HEK293 (cell line): ENCODE results near the gene STK11.

Experiments used
- CTCF ChIA-PET: fragments of 350-600 bp; formaldehyde crosslinking; extraction: SDS; loops from one replicate; lab custom pipeline; 2021; ENCODE audit warnings: antibody characterized with exemption; lab: Yijun Ruan, JAX
- POLR2A ChIA-PET: fragments of 300-600 bp; formaldehyde crosslinking; extraction: SDS; loops from one replicate; lab custom pipeline; 2020; ENCODE audit warnings: antibody characterized with exemption, inconsistent platforms; lab: Yijun Ruan, JAX
- H3K27ac ChIP-seq: fragments of 200-500 bp; sonication (Bioruptor generic); 2 replicates; pipeline ENCODE4 v1.5.1; 2014; ENCODE audit warnings: low read depth, low read length, control low read depth, inconsistent platforms; ENCODE audit errors: extremely low read depth
- H3K36me3 ChIP-seq, 2 experiments: fragments of 200-500 bp in 1 of 2; sonication (Bioruptor generic) in 1 of 2; 1 replicate in 1 of 2; 2 replicates in 1 of 2; pipeline ENCODE4 v1.5.1; 2014 to 2017; ENCODE audit warnings: inconsistent platforms in 2 of 2, low read length in 2 of 2; ENCODE audit not compliant: control insufficient read depth in 2 of 2, insufficient read depth in 1 of 2
- H3K4me1 ChIP-seq: fragments of 200-500 bp; sonication (Bioruptor generic); 2 replicates; pipeline ENCODE4 v1.5.1; 2014; ENCODE audit warnings: mild to moderate bottlenecking, low read length, inconsistent platforms; ENCODE audit not compliant: control insufficient read depth, insufficient read depth
- H3K4me3 ChIP-seq: 2 replicates; pipeline ENCODE4 v1.5.1; 2011; ENCODE audit warnings: low read depth, mild to moderate bottlenecking, control low read depth, low read length, moderate library complexity
- H3K9me3 ChIP-seq: fragments of 200-500 bp; sonication (Bioruptor generic); 2 replicates; pipeline ENCODE4 v1.5.1; 2014; ENCODE audit warnings: low read depth, low read length, inconsistent platforms; ENCODE audit not compliant: control insufficient read depth, insufficient read depth
- BCL11A ChIP-seq: fragments of 450-650 bp; formaldehyde crosslinking; IDR thresholded peaks from 2 replicates; pipeline ENCODE4 v1.5.1; 2016; ENCODE audit warnings: low read depth, missing biosample characterization, missing genetic modification characterization
- CTCF ChIP-seq: fragments of 450-650 bp; formaldehyde crosslinking; IDR thresholded peaks from 2 replicates; pipeline ENCODE4 v1.5.1; 2016; ENCODE audit warnings: missing biosample characterization, missing genetic modification characterization
- GLI2 ChIP-seq: fragments of 450-650 bp; formaldehyde crosslinking; IDR thresholded peaks from 2 replicates; pipeline ENCODE4; 2017; ENCODE audit warnings: missing biosample characterization, missing genetic modification characterization, low read depth, borderline replicate concordance
- GLIS1 ChIP-seq: fragments of 450-650 bp; formaldehyde crosslinking; IDR thresholded peaks from 2 replicates; pipeline ENCODE4 v1.5.1; 2016; ENCODE audit warnings: missing biosample characterization, missing genetic modification characterization
- KLF10 ChIP-seq: fragments of 450-650 bp; IDR thresholded peaks from 2 replicates; pipeline ENCODE4 v1.5.1; 2018; ENCODE audit warnings: missing biosample characterization, mild to moderate bottlenecking, missing genetic modification characterization
- KLF9 ChIP-seq: fragments of 450-650 bp; formaldehyde crosslinking; IDR thresholded peaks from 2 replicates; pipeline ENCODE4 v1.5.1; 2016; ENCODE audit warnings: missing biosample characterization, missing genetic modification characterization, low read depth
- MEIS1 ChIP-seq: sonication (generic); formaldehyde crosslinking; IDR thresholded peaks from 2 replicates; pipeline ENCODE4 v1.8.1; 2022; ENCODE audit warnings: missing genetic modification reagents, mild to moderate bottlenecking, borderline replicate concordance
- SP7 ChIP-seq: fragments of 450-650 bp; formaldehyde crosslinking; IDR thresholded peaks from 2 replicates; pipeline ENCODE4 v1.5.1; 2016; ENCODE audit warnings: missing biosample characterization, missing genetic modification characterization
- ZBTB17 ChIP-seq: fragments of 450-650 bp; formaldehyde crosslinking; IDR thresholded peaks from 2 replicates; pipeline ENCODE4 v1.5.1; 2016; ENCODE audit warnings: missing biosample characterization, missing genetic modification characterization
- ZEB2 ChIP-seq: fragments of 450-650 bp; formaldehyde crosslinking; IDR thresholded peaks from 2 replicates; pipeline ENCODE4 v1.5.1; 2016; ENCODE audit warnings: missing biosample characterization, missing genetic modification characterization
- ZNF114 ChIP-seq: fragments of 450-650 bp; formaldehyde crosslinking; IDR thresholded peaks from 2 replicates; pipeline ENCODE4 v1.5.0; 2017; ENCODE audit warnings: missing biosample characterization, missing genetic modification characterization
- ZNF140 ChIP-seq: fragments of 450-650 bp; formaldehyde crosslinking; IDR thresholded peaks from 2 replicates; pipeline ENCODE4 v1.5.1; 2016; ENCODE audit warnings: missing biosample characterization, missing genetic modification characterization
- ZNF146 ChIP-seq: fragments of 450-650 bp; formaldehyde crosslinking; IDR thresholded peaks from 2 replicates; pipeline ENCODE4 v1.5.1; 2016; ENCODE audit warnings: missing biosample characterization, missing genetic modification characterization
- ZNF157 ChIP-seq: fragments of 450-650 bp; formaldehyde crosslinking; IDR thresholded peaks from 2 replicates; pipeline ENCODE4 v1.5.1; 2016; ENCODE audit warnings: missing biosample characterization, missing genetic modification characterization
- ZNF169 ChIP-seq: fragments of 450-650 bp; formaldehyde crosslinking; IDR thresholded peaks from 2 replicates; pipeline ENCODE4 v1.5.1; 2016; ENCODE audit warnings: missing biosample characterization, missing genetic modification characterization
- ZNF175 ChIP-seq: fragments of 450-650 bp; formaldehyde crosslinking; IDR thresholded peaks from 2 replicates; pipeline ENCODE4 v1.5.1; 2016; ENCODE audit warnings: missing biosample characterization, missing genetic modification characterization
- ZNF211 ChIP-seq: fragments of 450-650 bp; formaldehyde crosslinking; IDR thresholded peaks from 2 replicates; pipeline ENCODE4 v1.5.1; 2016; ENCODE audit warnings: low read depth, missing biosample characterization, missing genetic modification characterization
- ZNF221 ChIP-seq: fragments of 450-650 bp; formaldehyde crosslinking; IDR thresholded peaks from 2 replicates; pipeline ENCODE4 v1.5.1; 2017; ENCODE audit warnings: missing biosample characterization, missing genetic modification characterization, borderline replicate concordance
- ZNF24 ChIP-seq: fragments of 450-650 bp; formaldehyde crosslinking; IDR thresholded peaks from 2 replicates; pipeline ENCODE4 v1.5.1; 2016; ENCODE audit warnings: missing biosample characterization, missing genetic modification characterization
- ZNF335 ChIP-seq: fragments of 450-650 bp; formaldehyde crosslinking; conservative IDR thresholded peaks from 2 replicates; pipeline ENCODE4 v1.5.1; 2016; ENCODE audit warnings: missing biosample characterization, missing genetic modification characterization
- ZNF350 ChIP-seq: fragments of 450-650 bp; formaldehyde crosslinking; IDR thresholded peaks from 2 replicates; pipeline ENCODE4 v1.5.0; 2017; ENCODE audit warnings: missing biosample characterization, mild to moderate bottlenecking, missing genetic modification characterization
- ZNF362 ChIP-seq: fragments of 450-650 bp; formaldehyde crosslinking; IDR thresholded peaks from 2 replicates; pipeline ENCODE4 v1.5.1; 2016; ENCODE audit warnings: missing biosample characterization, missing genetic modification characterization
- ZNF488 ChIP-seq: fragments of 450-650 bp; formaldehyde crosslinking; IDR thresholded peaks from 2 replicates; pipeline ENCODE4 v1.5.1; 2016; ENCODE audit warnings: missing biosample characterization, missing genetic modification characterization
- ZNF549 ChIP-seq: fragments of 450-650 bp; IDR thresholded peaks from 2 replicates; pipeline ENCODE4 v1.5.1; 2018; ENCODE audit warnings: missing biosample characterization, missing genetic modification characterization, mild to moderate bottlenecking, inconsistent platforms, moderate library complexity
- ZNF555 ChIP-seq: fragments of 450-650 bp; formaldehyde crosslinking; conservative IDR thresholded peaks from 2 replicates; pipeline ENCODE4 v1.5.1; 2017; ENCODE audit warnings: missing biosample characterization, mild to moderate bottlenecking, missing genetic modification characterization, inconsistent platforms
- ZNF561 ChIP-seq: fragments of 450-650 bp; IDR thresholded peaks from 2 replicates; pipeline ENCODE4 v1.5.1; 2018; ENCODE audit warnings: missing biosample characterization, missing genetic modification characterization, borderline replicate concordance
- ZNF600 ChIP-seq: fragments of 450-650 bp; formaldehyde crosslinking; IDR thresholded peaks from 2 replicates; pipeline ENCODE4 v1.5.1; 2016; ENCODE audit warnings: missing biosample characterization, missing genetic modification characterization
- ZNF624 ChIP-seq: fragments of 450-650 bp; formaldehyde crosslinking; IDR thresholded peaks from 2 replicates; pipeline ENCODE4 v1.5.1; 2017; ENCODE audit warnings: missing biosample characterization, missing genetic modification characterization
- ZNF658 ChIP-seq: fragments of 450-650 bp; formaldehyde crosslinking; IDR thresholded peaks from 2 replicates; pipeline ENCODE4; 2016; ENCODE audit warnings: missing biosample characterization, missing genetic modification characterization
- ZNF664 ChIP-seq: fragments of 450-650 bp; formaldehyde crosslinking; IDR thresholded peaks from 2 replicates; pipeline ENCODE4 v1.5.1; 2016; ENCODE audit warnings: missing biosample characterization, missing genetic modification characterization
- ZNF670 ChIP-seq: fragments of 450-650 bp; formaldehyde crosslinking; IDR thresholded peaks from 2 replicates; pipeline ENCODE4 v1.5.1; 2016; ENCODE audit warnings: missing biosample characterization, missing genetic modification characterization, low read depth
- ZNF768 ChIP-seq: fragments of 450-650 bp; formaldehyde crosslinking; IDR thresholded peaks from 2 replicates; pipeline ENCODE4 v1.5.1; 2018; ENCODE audit warnings: missing biosample characterization, mild to moderate bottlenecking, missing genetic modification characterization
- ZNF830 ChIP-seq: fragments of 450-650 bp; IDR thresholded peaks from 2 replicates; pipeline ENCODE4 v1.5.0; 2018; ENCODE audit warnings: missing biosample characterization, missing genetic modification characterization, low read depth, mild to moderate bottlenecking, moderate library complexity
- ZSCAN30 ChIP-seq: fragments of 450-650 bp; IDR thresholded peaks from 2 replicates; pipeline ENCODE4 v1.5.1; 2018; ENCODE audit warnings: missing biosample characterization, mild to moderate bottlenecking, missing genetic modification characterization, moderate library complexity
- ZXDB ChIP-seq: fragments of 450-650 bp; formaldehyde crosslinking; IDR thresholded peaks from 2 replicates; pipeline ENCODE4 v1.5.1; 2016; ENCODE audit warnings: missing biosample characterization, missing genetic modification characterization

The STK11 gene

GRCh38 chr19:1261538-1261797 lies 55.9 kb downstream of the STK11 start:
- ChIA-PET POLR2A (interaction anchor here (0.5 to 10.8 kb wide), 6 partner anchors 5 to 1031 kb away, joined by 3 to 407 read pairs (median 10); partner anchors contain the start of gene CIRBP), CTCF (interaction anchor here (1.0 to 11.3 kb wide), 2 partner anchors 9 to 17 kb away, joined by 3 to 299 read pairs; no protein-coding TSS in a partner anchor)
- TF ChIP-seq ZNF561 (no peak), ZNF335 (peak; percentile 57), ZNF488 (no peak), ZNF24 (tag by site-specific recombination) (no peak), ZNF768 (tag by site-specific recombination) (no peak), KLF10 (tag by site-specific recombination) (no peak), ZNF670 (no peak), CTCF (tag by site-specific recombination) (peak; percentile 34; the same call in 1 of the 2 replicates), ZNF549 (tag by site-specific recombination) (no peak), ZNF624 (tag by site-specific recombination) (no peak), ZEB2 (tag by site-specific recombination) (peak; percentile 58; the same call in 1 of the 2 replicates), ZNF157 (no peak), ZNF169 (tag by site-specific recombination) (no peak), ZNF175 (tag by site-specific recombination) (no peak), ZNF664 (tag by site-specific recombination) (no peak), ZNF221 (tag by site-specific recombination) (no peak), KLF9 (tag by site-specific recombination) (no peak), ZNF350 (tag by site-specific recombination) (no peak), ZNF211 (tag by site-specific recombination) (no peak), ZNF362 (tag by site-specific recombination) (no peak), ZNF114 (tag by site-specific recombination) (no peak), GLI2 (tag by site-specific recombination) (no peak)

GRCh38 chr19:1261798-1262622 lies 56.4 kb downstream of the STK11 start:
- Histone ChIP-seq H3K4me1 (peaks cover 27% of the 10 kb centered on the region), H3K4me3 (peak overlapping the region; percentile 55), H3K9me3 (no peaks in the 10 kb centered on the region), H3K36me3 (peaks cover 7 to 11% of the 10 kb centered on the region in 2 experiments), H3K27ac (peak overlapping the region; percentile 68; the same call in 1 of the 2 replicates)
- ChIA-PET CTCF (interaction anchor here (1.0 to 11.3 kb wide), 2 partner anchors 9 to 17 kb away, joined by 3 to 299 read pairs; no protein-coding TSS in a partner anchor), POLR2A (interaction anchor here (0.5 to 10.8 kb wide), 6 partner anchors 4 to 1030 kb away, joined by 3 to 407 read pairs (median 10); partner anchors contain the start of gene CIRBP)
- TF ChIP-seq ZSCAN30 (tag by site-specific recombination) = no peak
- no peak for TF ChIP-seq SP7 (tag by site-specific recombination)
- TF ChIP-seq ZBTB17 = no peak
- no peak for TF ChIP-seq ZNF555
- TF ChIP-seq ZNF140 (tag by site-specific recombination) = no peak
- no peak for TF ChIP-seq ZNF146 (tag by site-specific recombination)
- no peak for TF ChIP-seq MEIS1 (CRISPR knock-in tag)
- no peak for TF ChIP-seq ZNF658 (tag by site-specific recombination)
- no peak for TF ChIP-seq ZNF830 (tag by site-specific recombination)
- peak; percentile 59 for TF ChIP-seq ZNF600
- no peak for TF ChIP-seq ZXDB (tag by site-specific recombination)
- TF ChIP-seq GLIS1 = peak; percentile 12; the same call in 1 of the 2 replicates
- TF ChIP-seq BCL11A (tag by site-specific recombination) = peak; percentile 95

More at GRCh38 chr19:1261538-1261797, 55.9 kb downstream of the STK11 start:
- Histone ChIP-seq H3K27ac (peak overlapping the region; percentile 68; the same call in 1 of the 2 replicates), H3K4me1 (peaks cover 28% of the 10 kb centered on the region), H3K4me3 (peak overlapping the region; percentile 55), H3K9me3 (no peaks in the 10 kb centered on the region), H3K36me3 (peaks cover 10 to 17% of the 10 kb centered on the region in 2 experiments)
